ENCODE results near the gene GDF11. TPM values are rescaled to one million over a fixed set of nuclear protein-coding genes. Genes with fewer than 3 reads are reported as not detected.

The GDF11 gene
- polyA plus RNA-seq, 2 of the 4 experiments (the other 2 are of a cell fraction) = 1.2 to 3.6 TPM

DNA sequence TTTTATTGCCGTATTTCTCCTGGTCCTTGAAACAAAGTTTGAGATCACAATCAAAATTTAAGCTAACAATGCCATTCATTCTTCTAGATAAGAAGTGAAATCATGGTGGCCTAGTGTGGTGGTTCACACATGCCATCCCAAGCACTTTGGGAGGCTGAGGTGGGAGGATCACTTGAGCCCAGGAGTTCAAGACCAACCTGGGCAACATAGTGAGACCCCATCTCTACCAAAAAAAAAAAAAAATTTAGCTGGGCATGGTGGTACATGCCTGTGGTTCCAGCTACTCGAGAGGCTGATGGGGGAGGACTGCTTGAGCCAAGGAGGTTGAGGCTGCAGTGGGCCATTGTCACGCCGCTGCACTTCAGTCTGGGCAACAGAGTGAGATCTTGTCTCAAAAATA, 24.2 kb downstream of the GDF11 start:
- Histone ChIP-seq H3K27ac (no peak overlapping the region), H3K4me2 (no peak overlapping the region), H3K9me3 (no peaks in the 10 kb centered on the region), H3K4me1 (no peaks in the 10 kb centered on the region), H3K4me3 (no peak overlapping the region)
- ChIA-PET CTCF (interaction anchor here (1.1 to 3.9 kb wide), 4 partner anchors 10 to 29 kb away, joined by 3 to 19 read pairs (median 4); no protein-coding TSS in a partner anchor), POLR2A (no interaction called here)
- no peak for DNase-seq (ENCODE audit: low read depth in 1 of 2, low spot score in 1 of 2)
- no peak for ATAC-seq
- FAIRE-seq = no peak
- no peak for TF ChIP-seq HDAC2 (IDR thresholded peaks at IDR 0.05)
- no peak for TF ChIP-seq JUNB (IDR thresholded peaks at IDR 0.05)
- no peak for TF ChIP-seq GATA3 (IDR thresholded peaks at IDR 0.05; ENCODE audit: borderline replicate concordance)
- TF ChIP-seq NFE2L2 (conservative IDR thresholded peaks at IDR 0.05; ENCODE audit: low read length) = no peak
- TF ChIP-seq, protein P1, sequence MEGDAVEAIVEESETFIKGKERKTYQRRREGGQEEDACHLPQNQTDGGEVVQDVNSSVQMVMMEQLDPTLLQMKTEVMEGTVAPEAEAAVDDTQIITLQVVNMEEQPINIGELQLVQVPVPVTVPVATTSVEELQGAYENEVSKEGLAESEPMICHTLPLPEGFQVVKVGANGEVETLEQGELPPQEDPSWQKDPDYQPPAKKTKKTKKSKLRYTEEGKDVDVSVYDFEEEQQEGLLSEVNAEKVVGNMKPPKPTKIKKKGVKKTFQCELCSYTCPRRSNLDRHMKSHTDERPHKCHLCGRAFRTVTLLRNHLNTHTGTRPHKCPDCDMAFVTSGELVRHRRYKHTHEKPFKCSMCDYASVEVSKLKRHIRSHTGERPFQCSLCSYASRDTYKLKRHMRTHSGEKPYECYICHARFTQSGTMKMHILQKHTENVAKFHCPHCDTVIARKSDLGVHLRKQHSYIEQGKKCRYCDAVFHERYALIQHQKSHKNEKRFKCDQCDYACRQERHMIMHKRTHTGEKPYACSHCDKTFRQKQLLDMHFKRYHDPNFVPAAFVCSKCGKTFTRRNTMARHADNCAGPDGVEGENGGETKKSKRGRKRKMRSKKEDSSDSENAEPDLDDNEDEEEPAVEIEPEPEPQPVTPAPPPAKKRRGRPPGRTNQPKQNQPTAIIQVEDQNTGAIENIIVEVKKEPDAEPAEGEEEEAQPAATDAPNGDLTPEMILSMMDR (IDR thresholded peaks at IDR 0.05) = no peak
- TF ChIP-seq FOXS1 (CRISPR knock-in tag; IDR thresholded peaks at IDR 0.05) = no peak
- no peak for TF ChIP-seq CEBPB (IDR thresholded peaks at IDR 0.05)
- TF ChIP-seq MAZ (IDR thresholded peaks at IDR 0.05; ENCODE audit: borderline replicate concordance, low read depth, low read length) = no peak
- no peak for TF ChIP-seq EHMT2 (IDR thresholded peaks at IDR 0.05; ENCODE audit: low read depth)
- TF ChIP-seq RCOR1 (IDR thresholded peaks at IDR 0.05; ENCODE audit: low read depth, low read length) = no peak
- no peak for TF ChIP-seq CBX2 (IDR thresholded peaks at IDR 0.05; ENCODE audit: borderline replicate concordance, low read depth)
- no peak for TF ChIP-seq POLR2AphosphoS2 (conservative IDR thresholded peaks at IDR 0.05; ENCODE audit: low read length)
- no peak for TF ChIP-seq RARB (CRISPR knock-in tag; IDR thresholded peaks at IDR 0.05)
- TF ChIP-seq POLR2A (IDR thresholded peaks at IDR 0.05; ENCODE audit: low read length) = no peak
- no peak for TF ChIP-seq RNF2 (IDR thresholded peaks at IDR 0.05; ENCODE audit: borderline replicate concordance, low read depth)
- TF ChIP-seq SMC3 (IDR thresholded peaks at IDR 0.05) = no peak
- TF ChIP-seq KDM1A (IDR thresholded peaks at IDR 0.05; ENCODE audit: low read depth) = no peak
- 93% methylated on average over 4 of the region's 4 CpGs for WGBS (ENCODE audit: missing lambda C conversion rate)

DNA sequence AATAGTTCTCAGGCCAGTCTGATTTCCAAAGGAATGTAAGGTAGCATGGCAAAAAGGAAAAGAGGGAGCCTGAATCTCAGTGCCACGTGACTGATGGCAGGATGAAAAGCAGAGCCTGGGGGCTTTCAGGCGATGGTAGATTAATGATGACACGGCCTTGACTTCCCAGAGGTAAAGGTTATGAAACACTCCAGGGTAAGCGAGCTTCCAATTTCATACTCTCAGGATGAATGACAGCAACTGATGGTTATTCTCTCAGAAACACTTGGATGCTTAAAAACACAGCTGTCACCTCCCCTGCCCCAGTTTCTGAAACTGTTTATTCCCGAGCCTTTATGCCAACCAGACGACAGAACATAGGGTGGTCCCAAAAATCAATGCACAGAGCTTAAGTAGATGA, 28.8 kb downstream of the GDF11 start:
- POLR2A ChIA-PET = interaction anchor here (0.8 kb wide), 1 partner anchor 56 kb away, joined by 4 read pairs; the partner anchor contains the start of gene BLOC1S1
- H3K4me1 ChIP-seq = no peaks in the 10 kb centered on the region
- no peak for FAIRE-seq
- no peak overlapping the region for H3K4me2 ChIP-seq
- ATAC-seq = no peak
- WGBS (ENCODE audit: missing lambda C conversion rate) = 92% methylated on average over 6 of the region's 6 CpGs
- H3K9me3 ChIP-seq = no peaks in the 10 kb centered on the region
- H3K27ac ChIP-seq = no peak overlapping the region
- no peak for DNase-seq (ENCODE audit: low read depth in 1 of 2, low spot score in 1 of 2)
- TF ChIP-seq, protein P2, sequence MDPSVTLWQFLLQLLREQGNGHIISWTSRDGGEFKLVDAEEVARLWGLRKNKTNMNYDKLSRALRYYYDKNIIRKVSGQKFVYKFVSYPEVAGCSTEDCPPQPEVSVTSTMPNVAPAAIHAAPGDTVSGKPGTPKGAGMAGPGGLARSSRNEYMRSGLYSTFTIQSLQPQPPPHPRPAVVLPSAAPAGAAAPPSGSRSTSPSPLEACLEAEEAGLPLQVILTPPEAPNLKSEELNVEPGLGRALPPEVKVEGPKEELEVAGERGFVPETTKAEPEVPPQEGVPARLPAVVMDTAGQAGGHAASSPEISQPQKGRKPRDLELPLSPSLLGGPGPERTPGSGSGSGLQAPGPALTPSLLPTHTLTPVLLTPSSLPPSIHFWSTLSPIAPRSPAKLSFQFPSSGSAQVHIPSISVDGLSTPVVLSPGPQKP (IDR thresholded peaks at IDR 0.05; ENCODE audit: low read depth, low read length) = no peak
- TF ChIP-seq CEBPB (IDR thresholded peaks at IDR 0.05) (no peak), CBX8 (IDR thresholded peaks at IDR 0.05) (no peak), CBX2 (IDR thresholded peaks at IDR 0.05; ENCODE audit: borderline replicate concordance, low read depth) (no peak), MAZ (IDR thresholded peaks at IDR 0.05; ENCODE audit: borderline replicate concordance, low read depth, low read length) (no peak)
- TF ChIP-seq, protein P3, sequence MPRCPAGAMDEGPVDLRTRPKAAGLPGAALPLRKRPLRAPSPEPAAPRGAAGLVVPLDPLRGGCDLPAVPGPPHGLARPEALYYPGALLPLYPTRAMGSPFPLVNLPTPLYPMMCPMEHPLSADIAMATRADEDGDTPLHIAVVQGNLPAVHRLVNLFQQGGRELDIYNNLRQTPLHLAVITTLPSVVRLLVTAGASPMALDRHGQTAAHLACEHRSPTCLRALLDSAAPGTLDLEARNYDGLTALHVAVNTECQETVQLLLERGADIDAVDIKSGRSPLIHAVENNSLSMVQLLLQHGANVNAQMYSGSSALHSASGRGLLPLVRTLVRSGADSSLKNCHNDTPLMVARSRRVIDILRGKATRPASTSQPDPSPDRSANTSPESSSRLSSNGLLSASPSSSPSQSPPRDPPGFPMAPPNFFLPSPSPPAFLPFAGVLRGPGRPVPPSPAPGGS (IDR thresholded peaks at IDR 0.05) = no peak
- TF ChIP-seq, protein P4, sequence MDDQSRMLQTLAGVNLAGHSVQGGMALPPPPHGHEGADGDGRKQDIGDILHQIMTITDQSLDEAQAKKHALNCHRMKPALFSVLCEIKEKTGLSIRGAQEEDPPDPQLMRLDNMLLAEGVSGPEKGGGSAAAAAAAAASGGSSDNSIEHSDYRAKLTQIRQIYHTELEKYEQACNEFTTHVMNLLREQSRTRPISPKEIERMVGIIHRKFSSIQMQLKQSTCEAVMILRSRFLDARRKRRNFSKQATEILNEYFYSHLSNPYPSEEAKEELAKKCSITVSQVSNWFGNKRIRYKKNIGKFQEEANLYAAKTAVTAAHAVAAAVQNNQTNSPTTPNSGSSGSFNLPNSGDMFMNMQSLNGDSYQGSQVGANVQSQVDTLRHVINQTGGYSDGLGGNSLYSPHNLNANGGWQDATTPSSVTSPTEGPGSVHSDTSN (IDR thresholded peaks at IDR 0.05) = no peak
- no peak overlapping the region for H3K4me3 ChIP-seq
- CTCF ChIA-PET = interaction anchor here (0.7 to 3.8 kb wide), 6 partner anchors 9 to 168 kb away, joined by 3 to 20 read pairs (median 6); a partner anchor contains a TSS
